ENCODE data around the gene RSPH6A.

Gene RSPH6A

GRCh38 chr19:45779231-45780145 is 35.6 kb downstream of the RSPH6A start:
- DNase-seq: peak; percentile 84

- no peak for DNase-seq
Measured at GRCh38 chr19:45778010-45778661, 37.0 kb downstream of the RSPH6A start.

GRCh38 chr19:45777395-45777961 is 37.6 kb downstream of the RSPH6A start:
- no peak for DNase-seq

- no peak for DNase-seq
Measured at GRCh38 chr19:45774765-45775164, 40.3 kb downstream of the RSPH6A start.

- DNase-seq: no peak
Measured at GRCh38 chr19:45773384-45773783, 41.7 kb downstream of the RSPH6A start.

- no peak for DNase-seq
Measured at GRCh38 chr19:45772912-45773311, 42.2 kb downstream of the RSPH6A start.

GRCh38 chr19:45772130-45772840 is 42.8 kb downstream of the RSPH6A start:
- DNase-seq: no peak

- DNase-seq: no peak
Measured at GRCh38 chr19:45771311-45771933, 43.7 kb downstream of the RSPH6A start.

- peak; percentile 90 for DNase-seq
Measured at GRCh38 chr19:45770192-45771101, 44.7 kb downstream of the RSPH6A start.

- no peak for DNase-seq
Measured at GRCh38 chr19:45769821-45770191, 45.3 kb downstream of the RSPH6A start.

- DNase-seq: peak; percentile 95
Measured at GRCh38 chr19:45768984-45769782, 45.9 kb downstream of the RSPH6A start, which contains the start of gene SIX5. Gene SIX5, minus strand, starts transcription at chr19:45769252. Its CDS starts 408 bp downstream, at chr19:45768844.

GRCh38 chr19:45768655-45768983 is 46.5 kb downstream of the RSPH6A start:
- DNase-seq: peak; percentile 30

- DNase-seq: no peak
Measured at GRCh38 chr19:45767881-45768654, 47.0 kb downstream of the RSPH6A start.

GRCh38 chr19:45767410-45767880 is 47.7 kb downstream of the RSPH6A start:
- DNase-seq: no peak

GRCh38 chr19:45766869-45767346 is 48.2 kb downstream of the RSPH6A start:
- no peak for DNase-seq

- no peak for DNase-seq
Measured at GRCh38 chr19:45766296-45766868, 48.7 kb downstream of the RSPH6A start.

- no peak for DNase-seq
Measured at GRCh38 chr19:45765702-45766295, 49.3 kb downstream of the RSPH6A start.

GRCh38 chr19:45764945-45765701 is 50.0 kb downstream of the RSPH6A start:
- no peak for DNase-seq

All from CD4-positive, alpha-beta T cell treated with Interferon gamma for 1 hour (primary cell).